HG03571 (cell line): ENCODE data around the gene RASSF1.

Experiments
- ATAC-seq: cut with Tn5 transposase; IDR thresholded peaks from one replicate; pipeline ENCODE4 v1.9.1; 2021; ENCODE audit not compliant: unreplicated experiment

The RASSF1 gene

DNA sequence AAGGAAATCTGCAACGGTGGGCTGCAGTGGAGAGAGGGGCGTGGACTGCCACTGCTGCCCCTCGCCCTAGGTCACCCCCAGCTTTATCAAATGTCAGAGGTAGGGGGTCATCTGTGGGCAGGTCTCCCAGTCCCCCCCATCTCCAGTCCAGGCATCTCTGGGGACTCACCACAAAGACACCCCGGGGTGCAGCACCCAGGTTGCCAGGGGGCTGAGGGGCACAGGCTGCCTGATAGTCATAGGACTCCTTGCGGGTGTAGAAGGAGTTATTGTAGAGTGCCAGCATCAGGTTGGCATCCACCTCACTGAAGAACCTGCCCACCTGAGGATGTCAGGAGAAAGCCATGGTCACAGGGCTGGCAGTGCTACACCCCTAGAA lies 25.2 kb upstream of the RASSF1 start:
- ATAC-seq, result no peak

DNA sequence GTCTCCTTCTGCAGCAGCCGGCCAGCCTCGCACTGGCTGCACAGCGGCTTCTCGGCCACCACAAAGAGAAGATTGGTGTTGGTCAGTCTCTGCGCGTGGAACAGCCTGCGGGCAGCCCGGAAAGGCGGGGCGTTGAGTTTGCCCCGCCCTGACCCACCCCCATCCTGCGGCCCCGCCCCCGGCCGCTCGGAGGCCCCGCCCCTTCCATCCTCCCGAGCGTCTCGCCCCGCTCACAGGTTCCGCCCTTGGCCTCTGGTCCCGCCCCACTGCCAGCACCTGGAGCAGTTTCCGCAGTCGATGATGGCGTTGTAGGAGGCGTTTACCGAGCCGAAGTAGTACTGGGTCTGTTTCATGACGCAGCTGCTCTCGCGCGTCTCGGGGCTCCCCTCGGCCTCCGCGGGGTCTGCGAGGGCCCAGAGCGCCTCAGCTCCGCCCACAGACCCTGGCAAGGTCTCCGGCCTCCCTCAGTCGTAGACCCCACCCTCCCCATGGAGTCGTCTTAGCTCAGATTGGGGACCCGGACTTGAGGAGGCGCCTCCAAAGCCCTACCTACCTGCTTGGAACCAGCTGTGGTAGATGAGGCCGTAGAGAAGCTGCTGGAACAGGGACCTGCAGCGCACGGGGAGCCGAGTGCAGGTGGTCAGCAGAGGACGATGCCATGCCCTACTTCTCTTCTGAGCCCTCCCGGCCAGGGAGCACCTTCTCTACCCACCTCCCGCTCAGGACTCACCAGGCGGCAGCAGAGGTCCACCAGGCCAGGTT lies 24.6 kb upstream of the RASSF1 start:
- ATAC-seq, result peak; percentile 80

DNA sequence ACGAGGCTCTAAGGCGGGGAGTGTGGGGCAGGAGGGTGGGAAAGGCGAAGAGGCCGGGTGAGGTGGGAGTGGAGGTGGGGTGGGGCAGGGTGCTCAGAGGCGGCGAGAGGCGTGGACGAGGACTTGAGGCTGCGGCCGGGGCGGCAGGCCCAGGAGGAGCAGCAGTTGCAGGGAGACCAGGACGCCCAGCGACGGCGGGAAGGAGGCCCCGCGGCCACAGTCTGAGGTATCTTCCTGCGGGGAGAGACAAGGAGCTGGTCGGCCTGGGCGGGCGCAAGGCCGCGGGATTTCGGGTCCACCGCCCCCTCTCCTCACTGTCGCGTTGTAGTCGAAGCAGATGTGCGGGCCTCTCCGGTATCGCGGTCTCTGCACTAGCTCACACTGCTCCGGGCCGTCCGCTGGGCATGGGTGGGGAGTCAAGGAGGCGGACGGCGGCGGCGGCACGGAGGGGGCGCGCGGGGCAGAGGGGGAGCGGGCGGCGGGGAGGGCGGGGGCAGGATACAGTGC lies 24.0 kb upstream of the RASSF1 start:
- ATAC-seq, result no peak

DNA sequence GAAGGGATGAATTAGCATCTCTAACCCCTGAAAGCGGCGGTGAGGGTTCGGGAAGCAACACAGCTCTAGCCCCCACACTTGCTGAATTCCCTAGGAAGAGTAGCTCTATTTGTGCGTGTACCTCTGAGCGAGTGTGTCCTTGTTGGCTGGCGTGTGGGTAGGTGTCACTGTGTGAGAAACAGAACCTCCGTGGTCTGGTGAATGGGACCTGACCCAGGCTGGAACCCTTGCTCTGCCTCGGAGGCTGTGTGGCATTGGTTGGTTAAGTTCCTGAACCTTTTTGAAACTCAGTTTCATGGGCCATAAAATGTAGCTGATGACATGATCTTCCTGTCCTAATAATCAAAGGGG lies 19.1 kb upstream of the RASSF1 start:
- peak; percentile 7 for ATAC-seq

DNA sequence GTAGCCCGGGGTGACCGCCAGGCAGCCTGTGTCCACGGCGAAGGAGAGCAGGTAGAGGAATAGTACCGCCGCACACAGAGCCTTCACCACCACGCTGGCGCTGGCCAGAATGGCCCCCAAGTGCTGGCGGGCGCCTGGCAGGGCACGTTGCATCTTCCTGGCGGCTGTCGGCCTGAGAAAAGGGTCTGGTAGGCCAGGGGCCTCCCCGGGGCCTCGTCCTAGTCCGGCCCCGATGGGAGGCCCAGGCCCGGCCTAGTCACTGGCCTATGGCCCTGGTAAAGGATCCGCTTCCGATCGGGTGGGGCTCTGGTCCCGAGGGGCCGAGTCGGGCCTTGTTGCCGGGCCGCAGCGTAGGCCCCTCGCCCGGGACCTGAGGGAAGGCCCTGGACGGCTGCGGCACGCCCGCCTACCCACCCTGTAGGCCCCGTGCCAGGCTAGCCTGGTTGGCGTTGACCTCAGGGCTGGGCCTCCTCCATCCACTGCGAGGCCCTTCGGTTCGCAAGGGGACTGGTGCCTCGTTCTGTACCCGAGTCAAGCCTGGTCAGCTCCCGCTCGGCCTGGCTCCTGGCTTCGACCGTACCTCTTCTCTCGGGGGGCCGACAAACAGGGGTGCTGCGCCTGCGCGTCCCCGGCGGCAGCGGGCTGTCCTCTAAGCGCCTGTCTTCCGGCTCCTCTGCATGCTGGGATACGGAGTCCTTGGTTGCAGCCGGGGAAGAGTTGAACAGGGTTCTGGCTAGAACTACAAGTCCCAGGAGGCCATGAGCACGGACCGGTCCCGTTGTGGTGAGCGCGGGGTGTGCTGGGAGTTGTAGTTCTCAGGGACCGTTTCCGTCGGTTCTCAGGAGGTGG lies 18.5 kb upstream of the RASSF1 start, which contains the start of gene TMEM115:
Gene TMEM115, minus strand, starts transcription at position 611 of the 849 bp plus-strand sequence. Its CDS starts 458 bp downstream, at position 153.
- peak; percentile 99 for ATAC-seq

DNA sequence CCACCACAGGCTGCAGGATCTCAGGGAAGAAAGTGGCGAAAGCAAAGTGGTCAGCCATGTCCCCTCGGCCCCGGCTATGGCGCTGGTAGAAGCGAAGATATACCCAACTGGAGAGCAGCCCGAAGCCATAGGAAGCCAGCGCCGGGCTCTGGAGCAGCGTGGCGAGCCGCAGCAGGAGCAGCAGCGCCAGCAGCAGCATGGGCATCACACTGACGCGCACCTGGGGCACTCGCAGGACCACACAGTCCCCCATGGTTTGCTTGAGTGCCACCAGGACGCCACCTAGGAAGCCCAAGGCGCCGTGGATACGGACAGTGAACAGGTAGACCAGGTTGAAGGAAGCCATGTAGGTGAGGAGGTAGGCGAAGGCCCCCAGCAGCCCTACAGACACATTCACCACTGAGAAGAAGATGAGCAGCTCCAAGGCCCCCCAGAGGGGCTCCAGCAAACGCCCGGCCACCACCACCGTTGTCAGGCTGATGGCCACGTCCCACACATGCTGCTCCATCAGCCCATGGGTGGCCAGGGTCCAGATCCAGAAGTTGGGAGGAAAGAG lies 17.8 kb upstream of the RASSF1 start:
- ATAC-seq, result no peak

DNA sequence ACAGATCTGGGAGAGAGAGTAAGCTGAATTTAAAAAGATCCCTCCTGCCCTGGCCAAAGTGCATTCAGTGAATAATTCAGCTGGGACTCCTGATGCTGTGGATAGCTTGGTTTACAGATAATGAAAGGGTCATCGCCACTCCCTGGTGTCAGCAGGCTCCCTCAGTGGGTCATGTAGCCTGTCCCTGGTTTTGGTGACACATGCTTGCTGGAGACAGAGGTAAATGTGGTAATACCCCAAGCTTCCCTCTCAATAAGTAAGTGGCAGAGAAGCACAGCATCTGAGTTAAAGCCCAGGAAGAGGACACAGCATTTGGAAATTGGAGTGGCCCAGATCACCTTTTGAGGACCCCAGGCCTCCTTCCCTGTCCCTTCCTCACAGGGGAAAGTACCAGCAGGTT lies 16.8 kb upstream of the RASSF1 start:
- no peak for ATAC-seq

DNA sequence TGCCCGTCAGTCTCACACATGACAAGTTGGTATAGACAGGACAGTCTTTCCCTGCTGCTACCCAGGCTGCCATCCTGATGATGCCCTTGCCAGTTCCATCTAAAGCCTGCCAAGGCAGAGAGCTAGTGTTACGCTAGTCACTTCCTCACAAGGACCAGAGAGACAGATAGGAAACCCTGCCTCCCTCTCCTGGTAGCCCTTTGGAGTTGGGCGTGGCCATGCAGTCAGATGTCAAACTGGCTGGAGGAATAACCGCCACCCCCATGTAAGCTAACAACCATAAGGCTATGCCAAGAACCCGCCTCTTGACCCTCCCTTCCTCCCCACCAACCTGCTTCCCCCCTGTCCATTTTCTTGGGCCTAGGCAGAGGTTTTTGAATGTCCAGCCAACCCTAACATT lies 15.9 kb upstream of the RASSF1 start:
- no peak for ATAC-seq

DNA sequence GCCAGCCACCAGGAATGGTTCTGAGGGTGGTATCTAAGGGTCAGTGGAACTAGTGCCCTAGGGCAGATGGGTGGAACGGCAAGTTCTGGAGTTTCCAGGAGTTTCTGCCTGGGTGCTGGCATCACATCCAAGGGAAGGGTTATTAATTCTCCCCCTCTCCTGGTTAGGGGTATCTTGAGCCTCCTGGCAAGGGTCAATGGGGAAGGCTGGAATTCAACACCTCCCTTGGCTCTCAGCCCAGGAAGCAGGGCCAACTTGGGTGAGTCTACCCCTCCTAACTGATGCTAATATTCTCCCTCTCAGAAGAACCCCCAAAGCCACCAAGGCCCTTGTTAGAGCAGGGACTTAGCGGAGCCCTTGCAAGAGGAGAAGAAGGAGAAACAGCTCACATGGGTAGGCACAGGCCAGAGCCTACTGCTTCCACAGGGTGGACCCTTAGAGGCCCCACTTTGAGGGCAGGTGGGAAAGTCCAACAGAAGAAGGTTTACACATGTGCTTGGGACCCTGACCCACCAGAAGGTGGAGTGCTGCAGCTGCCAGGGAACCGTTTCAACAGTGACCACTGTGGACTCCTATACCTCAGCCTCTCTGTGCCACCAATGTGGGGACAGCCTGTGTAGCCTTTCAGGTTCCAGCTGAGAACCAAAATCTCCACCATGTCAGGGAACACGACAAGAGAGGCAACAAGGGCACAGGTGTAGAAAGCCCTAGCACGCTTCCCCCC lies 15.4 kb upstream of the RASSF1 start:
- no peak for ATAC-seq

DNA sequence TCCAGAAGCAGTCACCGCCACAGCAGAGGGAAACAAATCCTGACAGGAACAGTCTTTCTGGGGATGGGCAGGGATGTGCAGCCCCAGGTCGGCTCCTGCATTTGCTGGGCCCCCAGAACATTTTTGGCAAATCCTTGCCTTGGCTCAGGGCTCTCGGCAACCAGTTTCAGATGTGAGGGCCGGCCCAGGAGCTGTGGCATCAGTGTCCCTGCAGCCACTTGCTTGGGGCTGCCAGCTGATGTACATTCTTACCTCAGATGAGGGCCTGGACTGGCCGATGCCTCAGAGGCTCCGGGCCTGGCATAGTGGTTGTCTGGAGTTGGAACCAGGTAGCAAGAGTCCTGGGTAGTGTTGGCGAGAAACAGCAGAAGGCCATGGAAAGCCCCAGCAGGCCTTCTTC lies 14.2 kb upstream of the RASSF1 start:
- no peak for ATAC-seq

DNA sequence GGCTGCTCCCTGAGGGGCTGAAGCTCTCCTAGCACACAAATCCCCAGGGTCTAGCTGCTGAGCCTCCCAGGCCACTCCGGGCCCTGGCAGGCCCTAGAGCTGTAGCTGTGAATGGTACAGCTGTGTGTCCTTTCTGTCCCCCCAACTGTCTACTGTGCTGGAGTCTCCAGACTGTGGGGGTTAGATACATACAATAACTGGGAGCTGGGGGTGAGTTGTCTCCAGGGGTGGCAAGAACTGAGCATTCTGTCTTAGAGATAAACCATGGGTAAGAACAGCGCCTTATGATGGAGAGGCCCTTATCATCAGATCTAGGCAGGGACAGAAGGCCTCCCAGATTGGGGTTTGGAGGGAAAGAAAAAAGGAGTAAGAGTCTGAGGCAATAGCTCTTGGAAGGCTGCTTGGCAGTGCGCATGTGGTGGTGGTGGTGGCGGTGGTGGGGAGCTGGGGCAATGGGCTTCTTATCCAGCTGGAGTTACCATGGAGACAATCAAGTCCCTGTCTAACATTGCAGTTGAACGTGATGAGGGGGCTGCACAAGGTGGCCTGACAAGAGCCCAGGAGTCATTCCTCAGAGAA lies 13.6 kb upstream of the RASSF1 start:
- no peak for ATAC-seq

DNA sequence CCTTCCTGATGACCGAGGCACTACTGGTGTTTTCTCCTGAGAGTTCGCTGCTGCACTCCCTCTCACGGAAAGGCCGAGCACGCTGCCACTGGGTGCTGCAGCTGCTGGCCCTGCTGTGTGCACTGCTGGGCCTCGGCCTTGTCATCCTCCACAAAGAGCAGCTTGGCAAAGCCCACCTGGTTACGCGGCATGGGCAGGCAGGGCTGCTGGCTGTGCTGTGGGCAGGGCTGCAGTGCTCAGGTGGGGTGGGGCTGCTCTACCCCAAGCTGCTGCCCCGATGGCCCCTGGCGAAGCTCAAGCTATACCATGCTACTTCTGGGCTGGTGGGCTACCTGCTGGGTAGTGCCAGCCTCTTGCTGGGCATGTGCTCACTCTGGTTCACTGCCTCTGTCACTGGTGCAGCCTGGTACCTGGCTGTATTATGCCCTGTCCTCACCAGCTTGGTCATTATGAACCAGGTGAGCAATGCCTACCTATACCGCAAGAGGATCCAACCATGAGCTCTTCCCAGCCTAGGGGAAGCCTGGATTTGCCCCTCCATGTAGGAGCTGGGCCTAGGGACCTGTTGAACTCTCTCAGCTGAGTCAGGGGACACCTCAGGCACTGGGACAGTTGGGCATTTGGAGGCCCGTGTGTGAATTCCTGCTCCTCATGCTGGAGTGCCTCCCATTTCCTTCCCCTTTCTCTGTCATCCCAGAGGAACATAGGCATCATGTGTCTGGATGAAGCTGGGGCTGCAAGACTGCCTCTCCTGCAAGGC lies 12.8 kb upstream of the RASSF1 start:
- no peak for ATAC-seq

DNA sequence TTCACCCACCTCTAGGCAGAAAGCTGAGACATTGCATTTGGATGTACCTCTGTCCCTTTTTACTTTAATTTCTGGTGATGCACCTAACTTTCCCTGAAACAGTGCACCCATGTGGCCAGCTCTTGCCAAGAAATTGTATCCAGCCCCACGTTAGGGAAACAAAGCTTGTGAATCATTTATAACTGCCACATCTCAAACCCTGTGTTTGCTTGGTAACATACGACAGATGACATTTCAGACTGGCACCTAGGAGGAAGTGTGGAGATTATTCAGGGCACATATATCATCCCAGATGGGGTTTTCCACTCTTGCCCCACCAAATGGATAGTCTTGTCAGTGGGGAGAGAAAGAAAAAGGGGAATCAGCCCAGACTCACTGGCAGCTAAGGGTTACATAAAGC lies 12.1 kb upstream of the RASSF1 start:
- ATAC-seq, result no peak

DNA sequence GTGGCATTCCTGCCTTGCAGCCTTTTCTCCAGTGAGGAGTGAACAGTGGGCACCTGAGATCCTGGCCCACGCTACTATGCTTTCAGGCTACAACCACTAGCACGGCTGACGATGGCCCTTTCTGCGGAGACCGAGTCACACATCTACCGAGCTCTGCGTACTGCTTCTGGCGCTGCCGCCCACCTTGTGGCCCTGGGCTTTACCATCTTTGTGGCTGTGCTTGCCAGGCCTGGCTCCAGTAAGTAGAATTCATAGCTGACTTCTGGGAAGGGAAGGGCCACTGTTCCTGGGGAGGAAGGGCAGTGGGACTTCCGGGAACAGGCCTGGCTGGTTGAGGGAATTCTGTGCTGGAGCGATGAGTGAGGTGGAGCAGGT lies 10.7 kb upstream of the RASSF1 start:
- ATAC-seq, result no peak

DNA sequence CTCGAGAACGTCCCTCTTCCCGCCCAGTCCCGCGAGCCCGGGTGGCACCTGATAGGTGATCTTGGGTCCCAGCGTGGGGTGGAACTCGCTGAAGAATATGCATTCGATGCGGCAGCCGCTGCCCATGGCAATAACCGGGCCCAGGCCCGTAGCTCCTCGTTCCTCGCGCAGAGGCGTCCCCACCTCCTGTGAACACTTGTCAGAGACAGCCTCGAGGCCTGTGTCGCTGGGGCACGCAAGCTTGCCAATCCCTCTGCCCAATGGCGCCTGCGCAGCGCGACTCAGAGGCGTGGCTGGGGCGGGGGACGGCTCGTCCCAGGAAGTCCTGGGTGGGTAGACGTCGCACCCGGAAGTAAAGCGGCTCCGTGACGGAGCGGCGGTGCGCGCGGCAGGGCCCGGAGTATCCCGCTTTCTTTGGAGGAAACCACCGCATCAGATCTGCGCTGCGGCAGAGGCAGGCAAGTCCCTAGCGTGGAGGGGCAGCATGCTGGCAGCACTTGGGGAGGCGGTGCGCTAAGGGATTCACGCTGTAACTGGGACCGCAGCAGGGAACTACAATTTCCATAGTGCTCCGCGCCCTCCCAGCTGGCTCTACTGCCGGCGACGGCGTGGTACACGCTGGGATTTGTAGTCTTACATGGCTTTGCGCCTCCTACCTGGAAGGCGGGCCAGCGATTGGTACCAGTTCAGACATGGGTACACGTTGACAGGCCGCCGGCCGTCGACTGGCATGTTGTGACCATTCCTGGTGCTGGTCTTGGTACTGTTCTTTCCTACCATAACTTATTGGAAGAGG lies 10.1 kb upstream of the RASSF1 start, which contains the start of the genes CYB561D2 and NPRL2:
Gene CYB561D2, plus strand, starts transcription at position 336 of the 796 bp plus-strand sequence. CDS start 572 bp downstream, outside the sequence.
Gene NPRL2, minus strand, starts transcription at position 249 of the 796 bp plus-strand sequence. Its CDS starts 123 bp downstream, at position 126.
- ATAC-seq, result peak; percentile 76

DNA sequence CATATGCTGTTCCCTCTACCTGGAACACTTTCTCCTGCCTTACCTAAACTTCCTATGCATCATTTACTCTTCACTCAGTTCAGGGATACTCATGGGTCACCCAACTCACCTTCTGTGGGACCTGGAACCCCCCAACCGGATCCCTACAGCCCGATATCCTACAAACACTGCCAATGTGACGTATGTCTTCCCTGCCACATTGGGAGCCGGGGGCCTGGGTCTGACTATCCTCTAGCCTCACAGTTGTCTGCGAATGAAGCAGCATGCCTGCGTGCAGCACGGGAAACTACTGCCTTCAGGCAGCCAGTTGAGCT lies 9.5 kb upstream of the RASSF1 start:
- ATAC-seq, result no peak

DNA sequence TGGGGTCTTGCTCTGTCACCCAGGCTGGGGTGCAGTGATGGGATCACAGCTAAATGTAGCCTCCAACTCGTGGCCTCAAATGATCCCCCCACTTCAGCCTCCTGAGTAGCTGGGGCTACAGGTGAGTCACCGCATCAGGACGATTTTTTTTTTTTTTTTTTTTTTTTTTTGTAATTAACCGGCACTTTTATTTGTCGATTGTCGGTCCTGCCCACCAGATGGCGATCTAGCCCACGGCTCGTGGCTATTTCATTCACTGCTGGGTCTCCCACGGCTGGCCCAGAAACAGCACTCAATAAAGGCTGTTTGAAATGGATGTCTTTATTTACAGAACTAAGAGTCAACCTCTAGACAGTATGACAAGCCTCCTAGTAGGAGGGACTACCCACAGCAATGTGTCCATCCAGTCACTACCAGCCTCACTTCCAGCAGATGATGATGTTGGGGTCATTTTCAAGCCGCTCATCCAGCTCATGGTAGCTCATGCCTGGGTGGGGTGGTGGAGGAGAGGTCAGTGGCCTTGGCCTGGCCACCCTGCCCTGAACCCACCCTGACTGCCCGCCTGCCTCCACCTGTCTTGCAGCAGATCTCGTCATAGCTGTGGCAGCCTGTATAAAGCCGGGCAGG lies 6.7 kb upstream of the RASSF1 start:
- no peak for ATAC-seq

DNA sequence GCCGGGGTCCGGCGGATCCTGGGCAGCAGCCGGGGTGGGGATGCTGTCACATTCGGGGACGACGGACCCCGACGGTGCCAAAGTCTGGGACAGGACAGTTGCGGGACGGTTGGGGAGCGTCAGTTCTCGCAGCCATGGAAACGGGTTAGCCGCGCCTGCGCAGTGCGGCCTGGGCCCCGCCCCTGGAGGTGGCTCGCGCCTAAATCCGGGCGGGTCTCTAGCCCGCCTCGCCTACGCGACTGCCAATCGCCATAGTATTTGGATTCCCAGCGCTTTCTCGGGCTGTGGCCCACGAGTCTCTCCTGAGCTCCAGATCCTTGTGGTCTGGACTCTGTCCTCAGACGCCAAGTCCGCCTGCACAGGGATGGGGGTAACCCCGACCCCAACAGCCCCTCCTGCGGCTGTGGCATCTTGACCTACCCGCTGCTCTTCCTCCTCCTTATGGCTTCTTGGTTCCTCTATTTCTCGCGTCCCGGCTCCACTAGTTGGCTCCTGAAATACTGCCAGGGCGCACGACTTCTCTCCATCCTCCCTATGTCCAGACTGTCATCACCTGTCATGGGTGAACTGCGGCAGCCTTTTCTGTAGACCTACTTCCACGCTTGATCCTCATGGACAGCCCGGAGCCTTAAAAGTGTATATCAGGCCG lies 5.1 kb upstream of the RASSF1 start, which contains the start of gene ZMYND10:
Gene ZMYND10, minus strand, starts transcription at position 147 of the 649 bp plus-strand sequence. CDS start 153 bp downstream, outside the sequence.
- no peak for ATAC-seq
